HG02840 (cell line): ENCODE results near the gene FLNB.
A peak's percentile ranks its signal among the peaks of the same experiment; 100 is the strongest.
"Not testable (repeated sequence)": the region's sequence is repeated elsewhere in the genome, so short reads cannot be mapped to it uniquely, and the experiment has no call there.

Experiments used
- ATAC-seq: cut with Tn5 transposase; IDR thresholded peaks from one replicate; pipeline ENCODE4 v1.9.1; 2021; ENCODE audit warnings: mild to moderate bottlenecking, moderate library complexity, moderate number of reproducible peaks; ENCODE audit not compliant: unreplicated experiment, low FRiP score

The FLNB gene

GRCh38 chr3:57981483-57982087 is 26.6 kb upstream of the FLNB start:
- ATAC-seq = no peak

DNA sequence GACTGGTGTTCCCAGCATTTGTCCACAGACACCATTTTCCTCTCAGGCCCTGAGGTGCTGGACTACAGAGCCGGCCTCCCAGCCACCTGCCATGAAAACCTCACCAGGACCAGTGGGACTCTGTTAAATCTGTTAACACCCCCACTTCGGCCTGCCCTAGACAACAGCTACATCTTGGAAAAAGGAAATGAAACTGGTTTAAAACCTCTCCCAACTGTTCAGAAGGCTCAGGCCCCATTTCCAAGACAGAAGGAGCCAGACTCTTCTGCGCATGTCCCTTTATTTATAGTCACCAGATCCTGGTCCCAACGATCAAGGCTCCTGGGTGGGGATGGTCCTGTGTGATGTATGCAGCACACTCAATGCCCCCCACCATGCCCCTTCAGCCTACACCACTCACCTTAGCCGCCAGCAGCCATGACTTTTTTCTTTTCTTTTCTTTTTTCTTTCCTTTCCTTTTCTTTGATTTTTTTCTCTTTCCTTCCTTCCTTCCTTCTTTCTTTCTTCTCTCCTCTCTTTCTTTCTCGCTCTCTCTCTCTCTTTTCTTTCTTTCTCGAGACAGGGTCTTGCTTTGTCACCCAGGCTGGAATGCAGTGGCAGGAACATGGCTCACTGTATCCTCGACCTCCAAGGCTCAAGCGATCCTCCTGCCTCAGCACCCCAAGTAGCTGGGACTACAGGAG is 25.5 kb upstream of the FLNB start:
- ATAC-seq = no peak

- peak; percentile 93 for ATAC-seq
These were observed 24.3 kb upstream of the FLNB start for GRCh38 chr3:57983734-57984518.

GRCh38 chr3:57985176-57985983 is 22.8 kb upstream of the FLNB start:
- no peak for ATAC-seq

DNA sequence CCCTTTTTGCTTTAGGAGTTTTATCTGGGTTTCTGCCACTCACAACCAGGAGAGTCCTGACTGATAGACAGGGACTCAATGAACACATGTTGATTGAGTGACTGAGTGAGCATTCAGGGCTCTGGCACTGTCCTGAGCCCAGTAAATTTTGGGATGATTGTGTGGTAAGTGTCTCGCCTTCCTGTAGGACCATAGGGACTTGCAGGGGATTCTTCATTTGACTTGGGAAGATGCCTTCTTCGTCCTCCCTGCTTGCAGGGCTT is 22.3 kb upstream of the FLNB start:
- ATAC-seq = no peak

- no peak for ATAC-seq
These were observed 22.0 kb upstream of the FLNB start for GRCh38 chr3:57986261-57986660.

GRCh38 chr3:57989198-57989597 is 19.0 kb upstream of the FLNB start:
- not testable (repeated sequence) for ATAC-seq

DNA sequence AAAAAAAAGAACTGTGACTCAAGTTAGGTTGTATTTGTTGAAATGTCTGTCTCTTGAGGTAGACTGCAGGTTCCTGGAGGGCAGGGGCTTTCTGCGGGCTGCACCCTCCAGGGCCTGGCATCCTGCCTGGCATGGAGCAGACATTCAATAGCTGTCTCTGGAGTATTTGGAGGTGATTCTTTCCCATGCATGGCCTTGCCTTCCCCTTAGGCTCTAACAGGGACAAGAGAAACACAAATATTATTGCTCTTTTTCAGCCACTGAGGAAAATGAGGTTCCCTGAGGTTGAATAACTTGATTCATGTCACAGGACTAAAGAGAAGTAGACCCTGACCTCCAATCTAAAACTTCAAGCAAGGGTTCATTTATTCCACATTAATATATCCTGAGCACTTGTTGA is 18.6 kb upstream of the FLNB start:
- no peak for ATAC-seq

DNA sequence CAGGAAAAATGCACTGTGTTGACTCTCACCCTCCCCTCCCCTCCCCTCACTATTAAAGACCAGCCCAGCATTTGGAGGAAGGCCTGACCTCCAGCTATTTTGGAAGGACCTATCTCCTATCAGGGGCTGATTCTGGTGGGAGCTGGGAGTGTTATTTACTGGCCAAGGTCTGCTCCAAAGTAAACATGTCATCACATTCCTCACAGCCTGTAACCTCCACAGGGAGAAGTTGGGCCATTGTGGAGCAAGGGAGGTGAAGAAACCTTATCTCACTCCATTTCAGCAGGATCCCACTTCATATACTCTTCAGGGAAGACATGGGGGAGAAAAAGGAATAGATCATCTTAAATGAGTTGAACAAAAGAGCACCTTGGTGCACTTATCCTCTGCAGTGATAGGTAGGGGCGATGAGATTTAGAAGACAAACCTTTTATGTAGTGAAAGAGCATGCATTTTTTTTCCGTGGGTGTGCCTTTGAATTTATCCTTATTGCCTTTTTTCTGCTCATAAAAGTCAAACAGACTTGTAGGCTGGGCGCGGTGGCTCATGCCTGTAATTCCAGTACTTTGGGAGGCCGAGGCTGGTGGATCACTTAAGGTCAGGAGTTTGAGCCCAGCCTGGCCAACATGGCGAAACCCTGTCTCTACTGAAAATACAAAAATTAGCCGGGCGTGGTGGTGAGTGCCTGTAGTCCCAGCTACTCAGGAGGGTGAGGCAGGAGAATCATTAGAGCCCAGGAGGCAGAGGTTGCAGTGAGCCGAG is 15.6 kb upstream of the FLNB start:
- ATAC-seq = no peak

DNA sequence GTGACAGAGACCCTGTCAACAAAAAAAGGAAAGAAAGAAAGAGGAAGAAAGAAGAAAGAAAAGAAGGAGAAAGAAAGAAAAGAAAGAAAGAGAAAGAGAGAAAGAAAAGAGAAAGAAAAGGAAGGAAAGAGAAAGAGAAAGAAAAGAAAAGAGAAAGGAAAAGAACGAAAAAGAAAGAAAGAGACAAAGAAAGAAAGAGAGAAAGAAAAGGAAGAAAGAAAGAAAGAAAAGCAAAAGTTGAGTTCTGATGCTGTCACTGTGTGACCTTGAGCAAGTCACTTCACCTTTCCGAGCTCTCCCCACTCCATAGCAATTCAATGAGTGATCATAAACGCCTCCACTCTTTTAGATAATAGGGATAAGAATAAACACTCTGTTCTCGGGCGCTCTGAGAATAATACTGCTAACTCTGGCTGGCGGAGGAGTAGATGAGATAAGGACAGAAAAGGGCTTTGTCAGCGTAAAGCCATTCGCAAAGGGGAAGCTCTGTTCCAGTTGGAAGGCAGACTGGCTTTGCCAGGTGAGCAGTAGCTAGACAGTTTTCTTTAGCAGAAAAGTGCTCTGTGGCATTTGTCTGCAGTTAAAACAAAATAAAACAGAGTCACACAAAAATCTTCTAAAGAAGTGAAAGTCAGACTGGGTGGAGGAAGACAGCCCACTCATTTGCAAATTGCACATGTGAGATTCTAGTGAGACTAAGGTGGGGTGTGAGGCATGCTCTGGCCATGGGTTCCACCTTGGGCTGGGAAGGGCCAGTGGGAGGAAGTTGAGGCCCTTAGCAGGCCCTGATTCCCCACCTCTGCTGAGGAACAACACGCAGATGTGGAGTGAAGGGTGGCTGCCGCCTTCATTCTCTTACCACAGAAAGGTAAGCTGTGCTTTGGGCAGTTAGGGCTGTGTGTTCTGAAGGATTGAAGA is 9.6 kb upstream of the FLNB start:
- no peak for ATAC-seq

GRCh38 chr3:57999417-58000115 is 8.7 kb upstream of the FLNB start:
- ATAC-seq = no peak

DNA sequence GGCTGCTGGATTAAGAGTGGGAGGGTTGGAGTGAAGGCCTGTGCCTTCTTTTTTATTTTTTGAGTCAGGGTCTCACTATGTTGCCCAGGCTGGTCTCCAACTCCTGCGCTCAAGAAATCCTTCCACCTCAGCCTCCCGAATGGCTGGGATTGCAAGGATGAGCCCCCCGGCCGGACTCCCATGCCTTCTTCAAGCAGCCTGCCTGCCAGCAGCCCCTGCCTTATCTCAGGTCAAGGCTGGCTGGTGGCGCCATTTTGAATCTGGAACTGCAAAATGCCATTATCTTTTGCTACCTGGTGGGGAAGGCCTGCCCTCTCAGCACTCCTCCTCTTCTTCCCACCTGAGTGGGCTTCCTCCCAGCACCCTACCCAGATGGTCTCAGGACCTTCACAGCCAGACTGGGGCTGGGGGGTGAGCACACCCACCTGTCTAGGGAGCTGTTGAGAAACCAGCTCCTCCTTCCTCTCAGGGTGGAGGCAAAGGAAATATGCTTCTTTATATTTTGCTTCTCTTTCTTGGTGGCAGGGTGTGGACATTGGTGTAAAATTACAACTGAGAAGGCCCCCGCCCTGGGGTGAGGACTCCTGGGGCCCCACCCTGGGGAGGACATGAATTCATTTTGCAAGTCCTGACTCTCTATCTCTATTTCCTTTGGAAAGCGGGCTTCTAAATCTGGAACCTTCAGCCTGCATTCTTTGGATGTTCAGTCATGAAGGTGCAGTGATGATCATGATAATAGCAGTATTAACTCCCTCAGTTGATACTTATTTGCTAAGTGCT is 7.7 kb upstream of the FLNB start:
- no peak for ATAC-seq

GRCh38 chr3:58001086-58001467 is 7.1 kb upstream of the FLNB start:
- no peak for ATAC-seq

DNA sequence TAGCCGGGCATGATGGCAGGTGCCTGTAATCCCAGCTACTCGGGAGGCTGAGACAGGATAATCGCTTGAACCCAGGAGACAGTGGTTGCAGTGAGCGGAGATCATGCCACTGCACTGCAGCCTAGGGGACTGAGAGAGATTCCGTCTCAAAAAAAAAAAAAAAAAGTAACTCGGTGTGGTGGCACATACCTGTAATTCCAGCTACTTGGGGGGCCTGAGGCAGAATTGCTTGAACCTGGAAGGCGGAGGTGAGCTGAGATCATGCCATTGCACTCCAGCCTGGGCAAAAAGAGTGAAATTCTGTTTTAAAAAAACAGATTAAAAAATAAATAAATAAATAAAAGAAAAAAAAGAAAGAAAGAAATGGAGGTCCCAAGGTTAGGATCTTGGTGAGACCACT is 6.2 kb upstream of the FLNB start:
- ATAC-seq = no peak

GRCh38 chr3:58003093-58003492 is 5.1 kb upstream of the FLNB start:
- no peak for ATAC-seq

GRCh38 chr3:58004973-58005372 is 3.2 kb upstream of the FLNB start:
- ATAC-seq = no peak

- ATAC-seq = no peak
These were observed 2.6 kb upstream of the FLNB start for GRCh38 chr3:58005669-58006068.

DNA sequence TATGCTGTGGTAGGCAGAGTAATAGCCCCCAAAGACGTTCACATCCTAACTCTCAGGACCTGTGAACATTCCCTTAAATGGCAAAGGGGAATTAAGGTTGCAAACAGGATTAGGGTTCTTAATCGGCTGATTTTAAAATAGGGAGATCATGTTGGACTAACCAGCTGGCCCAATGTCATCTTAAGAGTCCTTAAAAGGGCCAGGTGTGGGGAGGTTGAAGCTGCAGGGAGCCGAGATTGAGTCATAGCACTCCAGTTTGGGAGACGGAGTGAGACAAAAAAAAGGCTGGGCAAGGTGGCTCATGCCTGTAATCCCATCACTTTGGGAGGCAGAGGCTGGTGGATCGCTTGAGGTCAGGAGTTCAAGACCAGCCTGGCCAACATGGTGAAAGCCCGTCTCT is 1.6 kb upstream of the FLNB start:
- no peak for ATAC-seq
